GM04504 (cell line): ENCODE measurements around the gene INPP5F.
"Not testable (repeated sequence)": the region's sequence is repeated elsewhere in the genome, so short reads cannot be mapped to it uniquely, and the experiment has no call there.

ENCODE experiments used
- DNase-seq: peaks from one replicate; pipeline ENCODE4 v3.0.0-alpha.2; 2012; ENCODE audit warnings: low read depth

Gene INPP5F

DNA sequence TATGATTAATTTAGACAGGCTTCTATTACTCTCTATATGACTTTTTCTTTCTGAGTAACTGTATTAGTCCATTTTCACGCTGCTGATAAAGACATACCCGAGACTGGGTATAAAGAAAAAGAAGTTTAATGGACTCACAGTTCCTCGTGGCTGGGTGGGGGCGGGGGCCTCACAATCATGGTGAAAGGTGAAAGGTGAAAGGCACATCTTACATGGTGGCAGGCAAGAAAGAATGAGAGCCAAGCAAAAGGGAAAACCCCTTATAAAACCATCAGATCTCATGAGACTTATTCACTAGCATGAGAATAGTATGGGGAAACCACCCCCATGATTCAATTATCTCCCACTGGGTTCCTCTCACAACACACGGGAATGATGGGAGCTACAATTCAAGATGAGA is 18.5 kb upstream of the INPP5F start:
- DNase-seq = not testable (repeated sequence)

GRCh38 chr10:119710935-119711334 is 14.9 kb upstream of the INPP5F start:
- not testable (repeated sequence) for DNase-seq

DNA sequence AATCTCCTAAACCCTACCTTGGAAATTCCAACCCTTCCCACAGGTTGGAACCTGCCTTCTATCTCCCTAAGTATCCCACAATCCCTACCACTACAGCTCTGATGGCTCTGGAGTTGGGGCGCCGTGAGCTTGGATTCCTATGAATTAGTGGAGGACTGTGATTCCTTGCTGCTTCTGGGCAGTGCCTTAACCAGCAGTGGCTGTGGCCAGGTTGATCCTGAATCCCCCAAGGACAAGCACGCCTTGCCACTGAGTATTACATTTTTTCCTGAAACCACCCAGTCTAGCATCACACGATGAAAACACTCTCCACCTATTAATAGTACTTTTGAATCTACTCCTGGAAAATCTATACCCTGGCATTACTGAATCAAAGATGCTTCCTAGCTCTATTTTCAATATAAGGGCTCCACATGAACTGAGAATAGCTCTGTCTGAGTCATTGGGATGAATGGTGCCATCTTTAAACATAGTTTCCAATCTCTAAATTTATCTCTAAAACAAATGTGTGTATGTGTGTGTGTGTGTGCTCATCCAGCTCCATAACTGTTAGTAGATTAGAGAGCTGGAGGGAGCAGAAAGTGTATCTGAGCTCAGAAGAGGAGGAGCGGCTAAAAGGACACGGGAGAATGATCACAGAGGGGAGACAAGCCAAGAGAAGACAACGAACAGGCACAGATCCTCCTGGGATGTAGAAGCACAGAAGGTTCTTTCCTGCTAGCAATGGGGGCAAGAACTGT is 11.9 kb upstream of the INPP5F start:
- DNase-seq = no peak

DNA sequence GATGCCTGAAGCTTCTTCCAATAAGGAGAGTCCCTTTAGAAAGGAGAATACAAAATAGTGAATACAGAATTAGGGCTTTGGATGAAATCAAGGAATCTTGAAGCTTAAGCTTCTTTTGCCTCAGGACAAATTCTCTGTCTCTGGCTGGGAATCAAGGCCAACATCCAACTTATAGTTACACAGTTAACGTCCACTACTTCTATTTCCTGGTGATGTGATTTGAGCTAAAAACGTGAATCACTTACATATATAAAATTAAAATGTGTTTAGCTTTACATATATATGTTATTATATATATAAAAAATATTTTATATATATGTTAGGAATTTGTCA is 11.4 kb upstream of the INPP5F start:
- no peak for DNase-seq

GRCh38 chr10:119715628-119716505 is 10.0 kb upstream of the INPP5F start:
- no peak for DNase-seq

DNA sequence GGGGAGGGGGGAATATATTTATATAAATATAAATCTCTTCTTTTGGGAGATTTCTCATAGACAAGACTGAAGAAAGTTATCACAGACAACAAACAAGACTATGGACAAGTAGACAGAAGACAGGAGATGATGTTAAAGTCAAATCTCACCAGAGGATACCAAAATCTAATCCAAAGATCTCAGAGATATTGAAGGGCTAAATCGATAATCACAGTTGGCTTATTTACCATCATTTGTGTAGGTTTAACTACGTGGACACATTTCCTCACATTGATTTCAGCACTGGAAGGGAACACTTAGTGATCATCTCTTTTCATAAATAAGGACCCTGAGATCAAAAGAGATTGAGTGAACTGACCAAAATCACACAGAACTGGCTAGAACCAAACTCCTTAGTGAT is 2.7 kb upstream of the INPP5F start:
- no peak for DNase-seq

DNA sequence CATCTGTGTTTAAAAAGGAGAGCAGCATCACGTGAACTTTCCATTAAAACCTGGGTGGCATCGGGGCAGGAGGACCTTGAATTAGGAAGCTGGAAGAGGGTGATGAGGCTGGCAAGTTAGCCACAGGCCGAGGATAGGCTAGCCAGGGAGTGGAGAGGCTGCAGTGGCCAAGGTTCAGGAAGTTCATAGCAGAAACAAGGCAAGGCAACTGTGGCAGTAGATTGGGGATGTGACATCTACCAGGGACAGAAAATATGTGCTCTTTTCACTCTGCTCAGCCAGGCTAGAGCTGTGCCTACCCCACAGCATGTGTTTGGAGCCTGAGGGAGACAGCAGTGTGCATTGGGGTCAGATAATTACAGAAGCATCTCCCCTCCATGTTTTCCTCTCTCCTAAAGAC is 2.2 kb upstream of the INPP5F start:
- DNase-seq = no peak

GRCh38 chr10:119724593-119725516 is 995 bp upstream of the INPP5F start:
- no peak for DNase-seq

GRCh38 chr10:119725517-119725827 is 378 bp upstream of the INPP5F start:
- no peak for DNase-seq

DNA sequence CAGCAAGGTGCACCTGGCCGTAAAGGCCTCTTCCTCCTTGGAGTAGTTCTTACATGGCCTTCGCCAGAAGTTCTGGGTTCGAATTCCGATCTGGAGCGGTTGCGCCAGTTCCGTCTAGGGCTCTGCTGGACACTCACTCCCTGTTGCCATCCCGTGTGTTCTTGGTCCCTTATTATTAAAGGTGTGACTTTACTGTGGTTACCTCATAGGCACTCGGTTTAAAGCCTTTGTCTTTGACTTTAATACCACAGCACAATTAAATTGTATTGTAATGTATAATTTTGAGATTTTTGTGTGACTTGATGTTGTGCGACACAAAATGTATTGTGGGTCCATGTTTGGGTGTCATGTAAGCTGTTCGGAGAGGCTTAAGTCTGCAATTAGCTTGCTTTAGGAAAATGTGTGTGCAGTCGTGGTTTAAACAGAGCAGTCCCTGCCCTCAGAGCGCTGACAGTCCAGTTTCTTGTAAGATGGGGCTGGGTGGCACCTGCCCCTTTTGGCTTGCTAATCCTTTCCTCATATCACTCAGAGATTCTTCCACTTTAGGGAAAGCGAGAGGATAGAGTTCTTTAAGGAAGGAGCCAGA is 919 bp downstream of the INPP5F start:
- DNase-seq = no peak

- DNase-seq = no peak
These were observed 2.4 kb downstream of the INPP5F start for GRCh38 chr10:119728172-119728800.

- DNase-seq = no peak
These were observed 8.8 kb downstream of the INPP5F start for GRCh38 chr10:119734396-119735332.

DNA sequence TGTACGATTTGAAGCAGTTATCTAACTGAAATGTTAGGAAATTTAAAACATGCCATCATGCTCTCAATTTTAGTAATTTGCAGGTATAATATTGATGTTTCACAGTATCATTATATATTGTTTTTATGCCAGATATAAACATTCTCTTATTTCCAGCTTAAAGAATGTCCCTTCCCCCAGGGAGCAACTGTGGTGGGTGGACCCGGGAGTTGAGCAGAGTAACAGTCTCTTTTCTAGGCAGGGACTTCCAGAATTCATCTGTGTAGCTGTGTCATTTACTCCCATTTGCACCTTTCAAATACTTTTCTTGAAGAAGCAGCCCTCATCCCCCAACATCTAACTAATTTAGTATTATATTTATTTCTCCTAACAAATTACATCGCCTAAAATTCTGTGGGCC is 9.6 kb downstream of the INPP5F start:
- DNase-seq = no peak

- no peak for DNase-seq
These were observed 10.4 kb downstream of the INPP5F start for GRCh38 chr10:119736220-119736619.

- no peak for DNase-seq
These were observed 11.3 kb downstream of the INPP5F start for GRCh38 chr10:119737039-119737663.

DNA sequence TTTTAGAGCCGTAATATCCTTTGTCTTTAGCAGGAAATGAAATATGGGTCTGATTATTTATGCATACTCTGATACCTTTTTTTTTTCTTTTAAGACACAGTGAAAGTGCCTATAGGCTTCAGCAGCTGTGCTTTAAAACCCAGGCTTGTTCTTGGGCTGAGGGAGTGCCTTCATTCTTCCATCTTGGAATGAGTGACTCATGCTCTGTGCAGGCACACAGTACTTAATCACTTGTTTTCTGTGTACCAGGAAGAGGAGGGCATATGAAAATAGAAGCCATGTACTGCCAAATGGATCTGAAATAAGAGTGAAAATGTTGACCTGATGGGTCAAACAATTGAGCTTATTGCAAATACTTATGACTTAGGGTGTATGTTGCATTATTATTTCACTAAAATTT is 12.0 kb downstream of the INPP5F start:
- DNase-seq = peak; percentile 33

GRCh38 chr10:119738962-119739361 is 13.1 kb downstream of the INPP5F start:
- DNase-seq = no peak

- DNase-seq = no peak
These were observed 14.2 kb downstream of the INPP5F start for GRCh38 chr10:119740096-119740495.

DNA sequence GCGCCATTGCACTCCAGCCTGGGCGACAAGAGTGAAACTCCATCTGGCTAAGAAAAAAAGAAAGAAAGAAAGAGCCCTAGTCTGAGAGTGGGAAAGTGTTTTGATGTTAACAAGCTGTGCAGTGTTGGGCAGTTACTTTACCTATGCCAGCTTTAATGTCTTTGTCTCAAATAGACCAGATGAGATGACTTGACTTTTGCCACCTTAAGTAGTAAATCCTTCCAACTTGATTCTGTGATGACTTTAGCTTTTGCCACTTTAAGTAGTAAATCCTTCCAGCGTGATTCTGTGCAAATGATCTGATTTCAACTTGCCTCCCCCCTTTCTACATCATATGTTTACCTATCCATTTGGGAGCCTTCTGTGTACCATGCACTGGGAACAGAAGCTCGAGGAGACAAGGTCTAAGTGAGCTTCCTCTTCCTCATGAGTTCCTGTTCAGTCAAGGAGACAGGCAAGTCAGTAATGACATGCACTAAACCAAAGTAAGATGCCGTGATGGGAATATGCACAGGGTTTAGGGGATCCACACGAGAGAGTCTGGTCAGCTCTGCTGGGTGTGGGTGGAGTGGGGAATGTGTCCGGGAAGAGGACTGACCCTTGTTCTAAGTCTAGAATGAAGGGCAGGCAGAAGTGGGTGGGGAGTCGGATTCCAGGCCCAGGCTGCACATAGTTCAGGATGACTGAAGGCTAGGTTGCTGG is 17.2 kb downstream of the INPP5F start:
- no peak for DNase-seq
